ENCODE data around the gene GRM1. TPM values are rescaled to one million over a fixed set of nuclear protein-coding genes. Genes with fewer than 3 reads are reported as not detected.

The GRM1 gene
- total RNA-seq, 1 donor from 2014 or later, result under 0.01 TPM

GRCh38 chr6:146146836-146147235 is 118.0 kb downstream of the GRM1 start:
- TF ChIP-seq, protein P1, sequence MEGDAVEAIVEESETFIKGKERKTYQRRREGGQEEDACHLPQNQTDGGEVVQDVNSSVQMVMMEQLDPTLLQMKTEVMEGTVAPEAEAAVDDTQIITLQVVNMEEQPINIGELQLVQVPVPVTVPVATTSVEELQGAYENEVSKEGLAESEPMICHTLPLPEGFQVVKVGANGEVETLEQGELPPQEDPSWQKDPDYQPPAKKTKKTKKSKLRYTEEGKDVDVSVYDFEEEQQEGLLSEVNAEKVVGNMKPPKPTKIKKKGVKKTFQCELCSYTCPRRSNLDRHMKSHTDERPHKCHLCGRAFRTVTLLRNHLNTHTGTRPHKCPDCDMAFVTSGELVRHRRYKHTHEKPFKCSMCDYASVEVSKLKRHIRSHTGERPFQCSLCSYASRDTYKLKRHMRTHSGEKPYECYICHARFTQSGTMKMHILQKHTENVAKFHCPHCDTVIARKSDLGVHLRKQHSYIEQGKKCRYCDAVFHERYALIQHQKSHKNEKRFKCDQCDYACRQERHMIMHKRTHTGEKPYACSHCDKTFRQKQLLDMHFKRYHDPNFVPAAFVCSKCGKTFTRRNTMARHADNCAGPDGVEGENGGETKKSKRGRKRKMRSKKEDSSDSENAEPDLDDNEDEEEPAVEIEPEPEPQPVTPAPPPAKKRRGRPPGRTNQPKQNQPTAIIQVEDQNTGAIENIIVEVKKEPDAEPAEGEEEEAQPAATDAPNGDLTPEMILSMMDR (IDR thresholded peaks at IDR 0.05; ENCODE audit: insufficient read depth, low read length, poor library complexity, severe bottlenecking), result no peak
- no peaks in the 10 kb centered on the region for H3K27me3 ChIP-seq (ENCODE audit: control insufficient read depth, insufficient read depth, low read length)
- H3K4me3 ChIP-seq (ENCODE audit: low read depth, low read length), result no peak overlapping the region
- no peaks in the 10 kb centered on the region for H3K36me3 ChIP-seq (ENCODE audit: control insufficient read depth, insufficient read depth, low read length)
- DNase-seq (ENCODE audit: low read depth), result no peak

GRCh38 chr6:146149770-146150169 is 120.9 kb downstream of the GRM1 start:
- TF ChIP-seq, protein P1 (IDR thresholded peaks at IDR 0.05; ENCODE audit: insufficient read depth, low read length, poor library complexity, severe bottlenecking), result no peak
- Histone ChIP-seq H3K36me3 (ENCODE audit: control insufficient read depth, insufficient read depth, low read length) (no peaks in the 10 kb centered on the region), H3K4me3 (ENCODE audit: low read depth, low read length) (no peak overlapping the region), H3K27me3 (ENCODE audit: control insufficient read depth, insufficient read depth, low read length) (no peaks in the 10 kb centered on the region)
- peak; percentile 12 for DNase-seq (ENCODE audit: low read depth)

DNA sequence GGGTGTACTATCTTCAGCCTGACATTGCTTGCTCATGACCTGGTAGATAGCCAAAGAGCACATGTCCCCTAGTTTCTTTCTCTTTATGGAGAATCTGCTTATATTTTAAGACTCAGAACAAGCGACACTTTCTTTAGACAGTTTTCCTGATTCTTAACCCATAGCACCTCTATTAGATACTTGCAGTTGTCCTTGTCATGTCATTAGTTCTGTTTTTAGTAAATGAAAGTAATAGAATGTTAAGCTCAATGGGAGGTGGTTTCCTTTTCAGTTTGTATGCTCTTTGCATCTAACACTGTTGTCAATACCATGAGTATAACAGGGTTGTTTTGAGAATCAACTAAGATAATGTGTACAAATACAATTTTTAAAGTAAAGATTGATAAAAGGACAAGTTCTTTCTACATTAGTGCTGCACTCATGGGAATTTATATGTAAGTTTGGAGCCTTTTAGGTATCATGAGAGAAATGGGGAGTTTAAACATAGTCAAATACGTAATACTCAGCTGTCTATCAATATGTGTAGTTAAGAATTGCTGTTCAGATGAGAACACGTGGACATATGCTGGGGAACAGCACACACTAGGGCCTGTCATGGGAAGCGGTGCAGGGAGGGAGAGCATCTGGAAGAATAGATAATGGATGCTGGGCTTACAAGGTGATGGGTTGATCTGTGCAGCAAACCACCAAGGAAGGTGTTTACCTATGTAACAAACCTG is 124.3 kb downstream of the GRM1 start:
- TF ChIP-seq, protein P1 (IDR thresholded peaks at IDR 0.05; ENCODE audit: insufficient read depth, low read length, poor library complexity, severe bottlenecking), result no peak
- Histone ChIP-seq H3K27me3 (ENCODE audit: control insufficient read depth, insufficient read depth, low read length) (no peaks in the 10 kb centered on the region), H3K36me3 (ENCODE audit: control insufficient read depth, insufficient read depth, low read length) (no peaks in the 10 kb centered on the region), H3K4me3 (ENCODE audit: low read depth, low read length) (no peak overlapping the region)
- no peak for DNase-seq (ENCODE audit: low read depth)

GRCh38 chr6:146154197-146154596 is 125.3 kb downstream of the GRM1 start:
- H3K4me3 ChIP-seq (ENCODE audit: low read depth, low read length), result no peak overlapping the region
- no peaks in the 10 kb centered on the region for H3K27me3 ChIP-seq (ENCODE audit: control insufficient read depth, insufficient read depth, low read length)
- DNase-seq (ENCODE audit: low read depth), result peak; percentile 29

DNA sequence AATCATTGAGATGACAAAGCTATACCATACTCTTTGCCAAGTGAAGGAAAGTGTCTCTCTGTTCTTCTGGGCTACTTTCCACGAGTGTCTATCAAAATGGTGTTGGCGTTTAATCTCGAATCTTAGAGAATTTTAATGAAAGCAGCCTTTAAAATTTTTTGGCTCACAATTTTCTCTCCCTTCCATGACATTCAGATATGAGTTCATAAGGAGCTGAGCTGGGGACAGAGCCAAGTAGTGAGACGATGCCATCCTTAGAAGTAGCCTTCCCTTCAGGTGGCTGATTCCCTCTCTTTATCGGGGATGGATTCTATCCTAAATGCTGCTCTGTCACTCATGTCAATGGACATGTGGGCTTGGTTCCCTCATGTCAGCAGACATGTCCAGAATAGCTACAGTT is 132.8 kb downstream of the GRM1 start:
- TF ChIP-seq, protein P1 (IDR thresholded peaks at IDR 0.05; ENCODE audit: insufficient read depth, low read length, poor library complexity, severe bottlenecking), result no peak
- Histone ChIP-seq H3K36me3 (ENCODE audit: control insufficient read depth, insufficient read depth, low read length) (no peaks in the 10 kb centered on the region), H3K4me3 (ENCODE audit: low read depth, low read length) (no peak overlapping the region), H3K27me3 (ENCODE audit: control insufficient read depth, insufficient read depth, low read length) (no peaks in the 10 kb centered on the region)
- DNase-seq (ENCODE audit: low read depth), result no peak

More at GRCh38 chr6:146154197-146154596, 125.3 kb downstream of the GRM1 start:
- TF ChIP-seq, protein P1 (IDR thresholded peaks at IDR 0.05; ENCODE audit: insufficient read depth, low read length, poor library complexity, severe bottlenecking), result no peak
- H3K36me3 ChIP-seq (ENCODE audit: control insufficient read depth, insufficient read depth, low read length), result no peaks in the 10 kb centered on the region

GRCh38 chr6:146169872-146170271 is 141.0 kb downstream of the GRM1 start:
- no peaks in the 10 kb centered on the region for H3K27me3 ChIP-seq (ENCODE audit: control insufficient read depth, insufficient read depth, low read length)
- H3K4me3 ChIP-seq (ENCODE audit: low read depth, low read length), result no peak overlapping the region
- TF ChIP-seq, protein P1 (IDR thresholded peaks at IDR 0.05; ENCODE audit: insufficient read depth, low read length, poor library complexity, severe bottlenecking), result no peak
- H3K36me3 ChIP-seq (ENCODE audit: control insufficient read depth, insufficient read depth, low read length), result no peaks in the 10 kb centered on the region
- no peak for DNase-seq (ENCODE audit: low read depth)

Measured in kidney epithelial cell (primary cell).